Activated naive CD4-positive, alpha-beta T cell (primary cell): ENCODE measurements around the gene CLIC3.

Experiments
- DNase-seq, 4 experiments: peaks; one replicate each; lab custom pipeline; 2025; lab: John Stamatoyannopoulos, UW

The CLIC3 gene

GRCh38 chr9:137030538-137031527, 34.5 kb upstream of the CLIC3 start:
- DNase-seq, result no peak

GRCh38 chr9:137030006-137030405, 33.6 kb upstream of the CLIC3 start:
- no peak for DNase-seq

- peak; percentile 42 to 63 (median 51) for DNase-seq
These were observed 32.9 kb upstream of the CLIC3 start for GRCh38 chr9:137029058-137029936.

GRCh38 chr9:137028263-137029057, 32.1 kb upstream of the CLIC3 start:
- peak in 2 of 4 experiments; percentile 20 to 65 for DNase-seq

DNA sequence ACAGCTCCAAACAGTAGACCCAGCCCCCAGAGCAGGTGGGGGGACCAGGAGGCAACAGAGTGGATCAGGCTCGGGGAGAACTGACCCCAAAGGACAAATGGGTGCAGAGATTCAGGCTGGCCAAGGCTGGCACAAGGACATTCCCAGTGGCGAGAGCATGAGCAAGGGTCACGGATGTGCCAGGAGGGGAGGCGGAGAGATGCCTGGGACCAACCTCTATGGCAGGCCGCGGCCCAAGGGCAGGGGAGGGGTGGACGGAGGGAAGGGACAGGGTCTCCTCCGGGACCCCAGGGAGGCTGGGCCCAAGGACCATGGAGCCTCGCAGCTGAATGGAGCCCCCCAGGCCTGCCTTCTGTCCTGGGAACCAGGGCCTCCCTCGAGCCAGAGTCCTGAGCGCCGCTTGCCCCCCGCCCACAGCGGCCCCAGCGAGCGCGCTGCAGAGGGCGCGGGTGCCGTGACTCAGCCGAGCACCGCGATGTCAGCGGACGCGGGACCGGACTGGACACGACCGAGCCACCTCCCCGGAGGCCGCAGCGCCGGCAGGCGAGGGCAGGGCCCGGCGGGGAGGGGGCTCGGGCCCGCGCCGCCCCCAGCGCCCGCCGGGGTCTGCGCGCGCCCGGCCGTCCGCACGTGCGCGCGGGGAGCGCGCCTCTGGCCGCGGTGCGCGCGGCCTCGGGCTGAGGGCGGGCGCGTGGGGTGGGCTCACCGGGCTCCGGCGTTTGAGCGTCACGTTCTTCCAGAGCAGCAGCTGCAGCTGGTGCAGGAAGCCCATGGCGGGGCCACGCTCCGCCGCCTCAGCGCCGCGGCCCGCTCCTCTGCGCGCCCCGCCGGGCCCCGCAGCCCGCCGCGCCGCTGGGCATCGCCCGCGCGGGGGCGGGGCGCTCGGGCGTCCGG, 31.2 kb upstream of the CLIC3 start, which contains the start of gene ABCA2:
Gene ABCA2 (minus strand): TSS at position 869 of the 894 bp plus-strand sequence. CDS start 97 bp downstream, at position 772.
- DNase-seq, result no peak

DNA sequence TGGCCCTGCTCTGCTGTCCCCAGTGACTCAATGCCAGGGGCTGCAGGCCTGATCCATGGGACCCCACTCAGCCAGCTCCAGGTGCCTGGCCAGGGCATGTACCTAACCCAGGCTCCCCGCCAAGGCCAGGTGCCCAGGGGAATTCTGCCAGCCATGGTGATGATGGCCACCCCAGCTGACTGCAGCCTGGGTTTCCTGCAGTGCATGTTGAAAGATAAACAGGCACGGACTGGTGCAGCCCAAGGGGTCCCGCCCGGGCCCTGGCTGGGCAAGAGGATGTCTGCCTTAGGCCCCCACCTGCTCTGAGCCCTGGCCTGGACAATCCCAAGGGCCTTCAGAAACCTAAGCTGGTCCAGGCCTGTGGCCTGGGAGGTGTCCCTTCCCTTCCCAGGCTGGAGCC, 30.5 kb upstream of the CLIC3 start:
- no peak for DNase-seq

- DNase-seq, result no peak
These were observed 30.0 kb upstream of the CLIC3 start for GRCh38 chr9:137026384-137026783.

DNA sequence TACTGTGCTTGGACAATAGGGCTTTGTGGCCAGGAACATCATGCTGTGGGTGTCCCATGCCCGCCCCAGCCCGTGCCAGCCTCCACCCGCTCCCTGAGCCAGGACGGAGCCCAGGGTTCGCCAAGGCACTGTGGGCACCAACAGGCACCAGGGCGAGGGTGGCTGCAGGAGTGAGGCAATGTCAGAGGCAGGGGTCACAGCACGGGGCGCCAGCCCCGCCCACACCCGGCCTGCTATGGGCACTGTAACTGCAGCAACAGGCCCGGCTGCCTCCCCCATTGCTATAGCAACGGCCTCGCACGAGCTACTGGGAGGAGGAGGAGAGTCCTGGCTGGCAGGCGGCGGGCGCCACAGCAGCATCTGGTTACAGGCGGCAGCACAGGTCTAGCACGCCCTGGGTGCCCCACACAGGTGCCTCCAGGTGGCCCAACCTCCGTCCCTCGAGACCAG, 29.2 kb upstream of the CLIC3 start:
- DNase-seq, result no peak

- DNase-seq, result no peak
These were observed 27.2 kb upstream of the CLIC3 start for GRCh38 chr9:137023583-137023991.

DNA sequence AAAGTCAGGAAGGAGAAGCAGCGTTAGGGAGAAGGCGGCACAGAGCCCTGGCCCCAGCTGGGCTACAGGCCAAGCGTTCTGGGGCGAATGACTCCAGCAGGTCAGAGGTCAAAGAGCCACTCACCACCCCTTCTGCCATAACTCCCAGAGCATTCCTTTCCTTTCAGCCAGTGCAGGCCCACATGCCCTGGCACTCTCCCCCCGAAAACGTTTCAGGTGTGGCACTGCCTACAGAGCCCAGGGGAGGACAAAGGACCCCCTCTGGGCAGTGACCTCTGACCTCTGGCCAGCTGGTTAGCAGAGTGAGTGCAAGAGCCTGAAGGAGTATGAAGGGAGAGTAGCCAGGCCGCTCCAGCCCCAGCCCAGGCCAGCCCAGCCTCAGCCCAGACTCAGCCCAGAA, 26.8 kb upstream of the CLIC3 start:
- DNase-seq, result no peak

DNA sequence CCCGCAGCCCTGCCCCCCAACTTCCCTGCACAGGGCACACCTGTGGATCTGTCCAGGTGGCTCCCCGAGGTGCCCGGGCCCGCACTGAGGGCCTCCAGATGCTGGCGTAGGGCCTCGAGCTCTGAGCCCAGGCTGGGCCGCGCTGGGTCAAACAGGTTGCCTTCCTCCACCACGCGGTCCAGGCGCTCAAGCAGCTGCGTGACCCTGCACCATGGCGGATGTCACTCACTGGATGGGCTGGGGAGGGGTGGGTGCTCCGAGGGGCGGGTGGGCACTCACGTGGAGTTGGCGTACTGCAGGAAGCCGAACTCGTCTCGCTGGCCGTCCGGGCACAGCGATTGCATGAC, 26.3 kb upstream of the CLIC3 start:
- DNase-seq, result no peak

DNA sequence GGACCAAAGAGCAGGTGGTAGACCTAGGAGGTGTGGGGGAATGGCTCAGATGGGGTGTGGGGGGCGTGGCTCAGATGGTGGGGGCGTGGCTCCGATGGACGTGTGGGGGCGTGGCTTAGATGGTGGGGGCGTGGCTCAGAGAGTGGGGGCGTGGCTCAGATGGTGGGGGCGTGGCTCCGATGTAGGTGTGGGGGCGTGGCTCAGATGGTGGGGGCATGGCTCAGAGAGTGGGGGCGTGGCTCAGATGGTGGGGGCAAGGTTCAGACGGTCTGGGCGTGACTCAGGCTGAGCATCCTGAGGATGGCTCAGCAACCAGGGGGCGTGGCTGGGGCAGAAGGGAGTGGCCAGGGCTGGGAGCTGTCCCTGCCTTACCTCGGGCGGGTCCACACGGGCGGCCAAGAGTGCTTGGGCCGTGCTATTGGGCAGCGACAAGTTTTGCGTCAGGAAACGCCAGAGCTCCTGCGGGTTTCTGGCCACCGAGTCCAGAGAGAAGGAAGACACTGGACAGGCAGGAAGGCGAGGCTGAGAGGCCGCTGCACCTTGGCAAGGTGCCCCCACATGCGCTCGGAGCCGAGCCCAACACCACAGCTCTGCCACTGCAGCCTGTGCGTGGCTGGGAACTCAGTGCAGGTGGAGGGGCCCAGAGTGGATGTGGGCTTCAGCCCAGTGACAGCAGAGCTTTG, 25.8 kb upstream of the CLIC3 start:
- peak in 3 of 4 experiments; percentile 33 to 61 (median 55) for DNase-seq

DNA sequence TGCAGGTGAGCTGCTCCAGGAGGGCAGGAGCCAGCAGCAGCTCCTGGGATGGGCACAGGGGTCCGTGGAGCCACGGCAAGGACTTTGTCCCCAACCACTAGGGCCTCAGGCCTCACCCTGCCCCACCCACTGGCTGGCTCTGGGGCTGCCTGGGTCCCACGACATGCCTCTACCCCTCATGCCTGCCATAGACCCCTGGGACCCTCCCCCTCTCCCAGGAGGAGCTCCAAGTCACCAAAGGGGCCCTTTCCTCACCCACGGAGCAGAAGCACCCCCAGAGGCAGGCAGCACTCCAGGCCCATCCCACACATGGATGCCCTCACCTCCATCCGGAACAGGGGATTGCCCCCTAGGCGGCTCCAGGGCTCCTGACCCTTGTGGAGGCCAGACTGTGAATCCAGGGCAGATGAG, 25.2 kb upstream of the CLIC3 start:
- DNase-seq, result no peak

DNA sequence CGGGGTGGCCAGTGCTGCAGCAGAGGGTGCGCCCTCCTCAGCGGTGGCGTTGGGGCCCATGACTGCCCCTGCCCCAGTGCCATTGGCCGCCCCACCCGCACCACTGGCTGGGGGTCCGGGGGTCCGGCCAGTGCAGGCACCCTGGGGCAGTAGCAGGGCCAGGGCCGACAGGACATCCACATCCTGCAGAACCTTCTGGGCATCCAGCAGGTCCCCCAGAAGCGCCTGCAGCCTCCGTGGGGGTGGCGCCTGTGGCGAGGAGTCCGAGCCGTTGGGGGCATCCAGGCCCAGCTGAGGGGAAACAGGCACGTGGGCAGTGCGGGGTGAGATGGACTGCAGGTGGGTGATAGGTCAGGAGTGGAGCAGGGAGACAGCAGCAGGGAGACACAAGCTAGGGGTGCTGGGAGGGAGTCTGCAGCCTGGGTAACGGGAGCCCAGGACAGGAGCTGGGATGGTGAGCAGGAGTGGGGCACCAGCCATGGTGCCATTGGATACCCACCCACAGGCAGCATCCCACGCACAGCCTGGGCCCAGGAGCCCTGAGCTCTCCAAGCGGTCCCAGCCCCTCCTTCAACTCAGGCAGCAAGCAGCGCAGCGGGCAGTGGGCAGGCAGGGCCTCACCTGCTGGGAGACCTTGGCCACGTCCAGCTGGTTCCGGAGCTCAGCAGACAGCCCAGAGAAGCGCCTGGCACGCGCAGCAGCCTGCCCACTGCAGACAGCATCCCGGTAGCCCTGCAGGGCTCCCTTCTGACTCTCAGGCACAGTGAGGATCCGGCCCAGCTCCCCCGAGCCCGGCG, 24.6 kb upstream of the CLIC3 start:
- no peak for DNase-seq

DNA sequence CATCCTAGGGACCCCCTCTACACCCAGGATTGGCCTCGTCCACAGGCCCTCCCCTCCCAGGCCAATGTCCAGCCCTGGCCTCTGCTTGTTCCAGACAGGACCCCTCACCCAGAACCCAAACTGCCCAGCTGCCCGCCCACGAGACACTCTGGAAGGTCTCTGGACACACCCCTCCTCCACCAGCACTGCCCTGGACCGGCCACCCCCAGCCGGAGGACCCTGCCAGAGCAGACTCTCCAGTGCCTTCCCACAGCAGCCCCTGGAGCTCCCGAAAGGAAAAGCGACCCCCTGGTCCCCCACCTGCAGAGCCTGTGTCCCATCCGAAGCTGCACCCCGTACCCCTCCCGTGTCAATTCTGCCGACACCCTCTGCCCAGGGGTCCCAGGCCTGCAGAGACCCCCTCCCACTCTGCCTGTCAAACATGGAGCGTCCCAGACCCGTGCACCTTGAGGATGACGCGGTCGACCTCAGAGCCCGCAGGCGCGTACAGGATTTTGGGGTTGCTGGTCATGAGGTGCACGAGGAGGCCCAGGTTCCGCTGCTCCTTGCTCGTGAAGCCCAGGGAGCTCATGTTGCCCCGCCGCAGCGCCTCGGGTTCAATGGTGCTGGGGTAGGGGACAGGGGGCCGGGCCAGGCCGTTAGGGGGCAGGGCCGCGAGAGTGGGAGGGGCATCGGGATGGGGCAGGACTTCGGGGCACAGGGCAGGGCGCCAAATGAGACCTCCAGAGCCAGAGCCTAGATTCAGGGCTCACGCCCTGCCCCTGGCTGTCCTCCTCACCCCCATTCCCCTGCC, 23.7 kb upstream of the CLIC3 start:
- no peak for DNase-seq

DNA sequence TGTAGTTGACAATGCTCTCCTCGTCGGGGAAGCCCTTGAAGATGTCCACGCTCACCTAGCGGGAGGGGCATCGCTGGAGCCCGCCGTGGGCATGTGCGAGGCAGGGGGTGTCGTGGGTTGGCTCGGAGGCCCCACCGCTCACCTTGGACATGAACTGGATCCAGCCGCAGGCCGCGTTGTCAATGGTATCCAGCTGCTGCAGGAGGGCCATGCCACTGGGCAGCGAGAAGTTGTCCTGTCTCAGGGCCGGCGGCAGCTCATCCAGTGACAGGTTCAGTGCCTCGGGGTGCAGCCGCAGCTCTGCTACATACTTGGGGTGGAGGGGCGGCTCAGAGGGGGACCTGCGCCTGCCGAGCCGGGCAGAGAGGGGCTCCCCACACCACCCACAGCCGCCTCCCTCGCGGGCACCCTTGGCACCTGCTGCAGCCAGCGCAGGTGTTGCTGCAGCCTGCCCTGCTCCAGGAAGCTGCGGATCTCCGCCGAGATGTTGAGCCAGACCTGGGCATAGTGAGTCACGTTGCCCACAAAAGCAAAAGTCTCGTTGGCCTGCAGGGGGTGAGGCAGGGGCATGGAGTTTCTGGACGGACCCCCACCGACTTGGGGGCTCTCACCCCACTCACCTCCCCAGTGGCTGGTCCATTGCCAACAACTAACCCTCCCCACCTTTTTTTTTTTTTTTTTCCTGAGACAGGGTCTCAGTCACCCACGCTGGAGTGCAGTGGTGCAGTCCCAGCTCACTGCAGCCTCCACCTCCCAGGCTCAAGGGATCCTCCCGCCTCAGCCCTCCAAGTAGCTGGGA, 22.6 kb upstream of the CLIC3 start:
- no peak for DNase-seq

GRCh38 chr9:137017791-137018497, 21.6 kb upstream of the CLIC3 start:
- DNase-seq, result no peak
